ENCODE data around the gene TNFRSF14.

GRCh38 chr1:2611031-2611501 lies 54.9 kb downstream of the TNFRSF14 start:
- TF ChIP-seq, protein P1, sequence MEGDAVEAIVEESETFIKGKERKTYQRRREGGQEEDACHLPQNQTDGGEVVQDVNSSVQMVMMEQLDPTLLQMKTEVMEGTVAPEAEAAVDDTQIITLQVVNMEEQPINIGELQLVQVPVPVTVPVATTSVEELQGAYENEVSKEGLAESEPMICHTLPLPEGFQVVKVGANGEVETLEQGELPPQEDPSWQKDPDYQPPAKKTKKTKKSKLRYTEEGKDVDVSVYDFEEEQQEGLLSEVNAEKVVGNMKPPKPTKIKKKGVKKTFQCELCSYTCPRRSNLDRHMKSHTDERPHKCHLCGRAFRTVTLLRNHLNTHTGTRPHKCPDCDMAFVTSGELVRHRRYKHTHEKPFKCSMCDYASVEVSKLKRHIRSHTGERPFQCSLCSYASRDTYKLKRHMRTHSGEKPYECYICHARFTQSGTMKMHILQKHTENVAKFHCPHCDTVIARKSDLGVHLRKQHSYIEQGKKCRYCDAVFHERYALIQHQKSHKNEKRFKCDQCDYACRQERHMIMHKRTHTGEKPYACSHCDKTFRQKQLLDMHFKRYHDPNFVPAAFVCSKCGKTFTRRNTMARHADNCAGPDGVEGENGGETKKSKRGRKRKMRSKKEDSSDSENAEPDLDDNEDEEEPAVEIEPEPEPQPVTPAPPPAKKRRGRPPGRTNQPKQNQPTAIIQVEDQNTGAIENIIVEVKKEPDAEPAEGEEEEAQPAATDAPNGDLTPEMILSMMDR (IDR thresholded peaks at IDR 0.05; ENCODE audit: low read depth, low read length, poor library complexity, severe bottlenecking): no peak
- no peak for TF ChIP-seq EZH2phosphoT487 (IDR thresholded peaks at IDR 0.05; ENCODE audit: borderline replicate concordance, low read length)

All from DOHH2 (cell line).